ENCODE data around the gene RAPGEF1. TPM values are rescaled to one million over a fixed set of nuclear protein-coding genes. Genes with fewer than 3 reads are reported as not detected.
A peak's percentile ranks its signal among the peaks of the same experiment; 100 is the strongest.
"Not testable (repeated sequence)": the region's sequence is repeated elsewhere in the genome, so short reads cannot be mapped to it uniquely, and the experiment has no call there.

The RAPGEF1 gene
- total RNA-seq, 1 donor from 2014 or later: 33.3 TPM

GRCh38 chr9:131709771-131710431 is 30.0 kb downstream of the RAPGEF1 start:
- H3F3A ChIP-seq (ENCODE audit: low read depth): peaks cover 9% of the 10 kb centered on the region
- peak overlapping the region; percentile 5 for H3K27ac Mint-ChIP-seq
- TF ChIP-seq EZH2 (IDR thresholded peaks at IDR 0.05) (no peak), EZH2phosphoT487 (IDR thresholded peaks at IDR 0.05) (no peak)
- TF ChIP-seq, protein P1, sequence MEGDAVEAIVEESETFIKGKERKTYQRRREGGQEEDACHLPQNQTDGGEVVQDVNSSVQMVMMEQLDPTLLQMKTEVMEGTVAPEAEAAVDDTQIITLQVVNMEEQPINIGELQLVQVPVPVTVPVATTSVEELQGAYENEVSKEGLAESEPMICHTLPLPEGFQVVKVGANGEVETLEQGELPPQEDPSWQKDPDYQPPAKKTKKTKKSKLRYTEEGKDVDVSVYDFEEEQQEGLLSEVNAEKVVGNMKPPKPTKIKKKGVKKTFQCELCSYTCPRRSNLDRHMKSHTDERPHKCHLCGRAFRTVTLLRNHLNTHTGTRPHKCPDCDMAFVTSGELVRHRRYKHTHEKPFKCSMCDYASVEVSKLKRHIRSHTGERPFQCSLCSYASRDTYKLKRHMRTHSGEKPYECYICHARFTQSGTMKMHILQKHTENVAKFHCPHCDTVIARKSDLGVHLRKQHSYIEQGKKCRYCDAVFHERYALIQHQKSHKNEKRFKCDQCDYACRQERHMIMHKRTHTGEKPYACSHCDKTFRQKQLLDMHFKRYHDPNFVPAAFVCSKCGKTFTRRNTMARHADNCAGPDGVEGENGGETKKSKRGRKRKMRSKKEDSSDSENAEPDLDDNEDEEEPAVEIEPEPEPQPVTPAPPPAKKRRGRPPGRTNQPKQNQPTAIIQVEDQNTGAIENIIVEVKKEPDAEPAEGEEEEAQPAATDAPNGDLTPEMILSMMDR (IDR thresholded peaks at IDR 0.05): no peak
- H4K20me1 ChIP-seq (ENCODE audit: low read depth): peaks cover 42% of the 10 kb centered on the region
- no peak overlapping the region for H2AFZ ChIP-seq (replicated peaks)
- H3K4me1 ChIP-seq: peaks cover 26% of the 10 kb centered on the region
- peaks cover 50% of the 10 kb centered on the region for H3K79me2 ChIP-seq (ENCODE audit: low read depth)
- H3K9me3 Mint-ChIP-seq: no peaks in the 10 kb centered on the region
- no peak overlapping the region for H3K4me3 ChIP-seq
- no peaks in the 10 kb centered on the region for H3K27me3 Mint-ChIP-seq (ENCODE audit: insufficient read depth, low read depth)
- H3K27me3 ChIP-seq: no peaks in the 10 kb centered on the region
- H3K9ac ChIP-seq: no peak overlapping the region
- H3K4me3 Mint-ChIP-seq: no peak overlapping the region
- no peaks in the 10 kb centered on the region for H3K36me3 Mint-ChIP-seq
- no peaks in the 10 kb centered on the region for H3K36me3 ChIP-seq
- peak; percentile 31 for DNase-seq (ENCODE audit: low spot score)
- no peak overlapping the region for H3K4me2 ChIP-seq
- peaks cover 29% of the 10 kb centered on the region for H3K4me1 Mint-ChIP-seq
- H3K9me3 ChIP-seq (ENCODE audit: low read depth): no peaks in the 10 kb centered on the region
- H3K27ac ChIP-seq: no peak overlapping the region

- not testable (repeated sequence) for H3K4me3 ChIP-seq; DNase-seq (ENCODE audit: low spot score); H3K4me2 ChIP-seq; H3F3A ChIP-seq (ENCODE audit: low read depth); H3K27ac Mint-ChIP-seq; H3K9me3 Mint-ChIP-seq; H3K36me3 ChIP-seq; H3K27ac ChIP-seq; H2AFZ ChIP-seq (replicated peaks); H3K9me3 ChIP-seq (ENCODE audit: low read depth); H3K36me3 Mint-ChIP-seq; H3K27me3 Mint-ChIP-seq (ENCODE audit: insufficient read depth, low read depth); H3K4me3 Mint-ChIP-seq; H3K9ac ChIP-seq; H3K27me3 ChIP-seq
- peaks cover 36% of the 10 kb centered on the region for H3K4me1 Mint-ChIP-seq
- H3K79me2 ChIP-seq (ENCODE audit: low read depth): peaks cover 56% of the 10 kb centered on the region
- H4K20me1 ChIP-seq (ENCODE audit: low read depth): peaks cover 46% of the 10 kb centered on the region
- peaks cover 31% of the 10 kb centered on the region for H3K4me1 ChIP-seq
Observed at GRCh38 chr9:131709010-131709770, 30.7 kb downstream of the RAPGEF1 start.

DNA sequence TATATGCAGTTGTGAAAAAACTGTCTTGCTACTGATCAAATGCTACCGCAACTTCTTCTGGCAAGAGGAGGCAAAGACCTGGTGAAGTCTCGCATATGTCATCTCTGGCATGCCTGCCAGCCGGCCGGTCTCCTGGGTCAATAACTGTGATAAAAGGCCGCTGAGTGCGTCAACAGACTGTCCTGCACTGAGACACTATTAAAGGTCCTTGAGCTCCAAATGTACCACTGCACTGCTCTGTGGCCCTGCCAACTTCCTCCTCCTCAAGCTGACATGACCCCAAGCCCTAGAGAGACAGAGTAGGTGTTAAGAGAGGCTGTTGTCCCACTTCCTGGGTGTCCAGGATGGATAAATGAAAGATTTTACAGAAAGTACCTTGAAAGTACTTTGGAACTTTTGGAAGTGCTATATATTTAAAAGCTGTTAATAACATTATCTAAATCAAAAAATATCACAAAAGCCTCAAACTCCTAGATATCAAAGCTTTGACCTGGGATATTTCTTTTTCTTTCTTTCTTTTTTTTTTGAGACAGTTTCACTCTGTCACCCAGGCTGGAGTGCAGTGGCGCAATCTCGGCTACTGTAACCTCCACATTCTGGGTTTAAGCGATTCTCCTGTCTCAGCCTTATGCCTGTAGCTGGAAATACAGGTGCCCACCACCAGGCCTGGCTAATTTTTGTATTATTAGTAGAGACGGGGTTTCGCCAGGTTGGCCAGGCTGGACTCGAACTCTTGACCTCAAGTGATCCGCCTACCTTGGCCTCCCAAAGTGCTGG is 31.5 kb downstream of the RAPGEF1 start:
- Histone ChIP-seq H3K36me3 (no peaks in the 10 kb centered on the region), H3K9ac (no peak overlapping the region), H3K4me1 (peaks cover 31% of the 10 kb centered on the region), H3K9me3 (ENCODE audit: low read depth) (no peaks in the 10 kb centered on the region), H3K4me2 (no peak overlapping the region), H4K20me1 (ENCODE audit: low read depth) (peaks cover 51% of the 10 kb centered on the region), H3K79me2 (ENCODE audit: low read depth) (peaks cover 64% of the 10 kb centered on the region), H3K27ac (no peak overlapping the region), H3F3A (ENCODE audit: low read depth) (peaks cover 9% of the 10 kb centered on the region), H3K4me3 (no peak overlapping the region), H3K27me3 (no peaks in the 10 kb centered on the region), H2AFZ (replicated peaks) (no peak overlapping the region)
- Mint-ChIP-seq H3K27me3 (ENCODE audit: insufficient read depth, low read depth) (no peaks in the 10 kb centered on the region), H3K27ac (no peak overlapping the region), H3K4me1 (peaks cover 36% of the 10 kb centered on the region), H3K36me3 (no peaks in the 10 kb centered on the region), H3K4me3 (no peak overlapping the region), H3K9me3 (no peaks in the 10 kb centered on the region)
- no peak for TF ChIP-seq EZH2phosphoT487 (IDR thresholded peaks at IDR 0.05)
- TF ChIP-seq, protein P1 (IDR thresholded peaks at IDR 0.05): no peak
- TF ChIP-seq EZH2 (IDR thresholded peaks at IDR 0.05): no peak
- no peak for DNase-seq (ENCODE audit: low spot score)
